NCI-H526 treated with DMSO at 0.1 percent for 48 hours (cell line): ENCODE data around the gene CCDC14.
"Not testable (repeated sequence)": the region's sequence is repeated elsewhere in the genome, so short reads cannot be mapped to it uniquely, and the experiment has no call there.

Experiments
- DNase-seq: peaks from one replicate; lab custom pipeline; 2025; lab: John Stamatoyannopoulos, UW

Gene CCDC14

DNA sequence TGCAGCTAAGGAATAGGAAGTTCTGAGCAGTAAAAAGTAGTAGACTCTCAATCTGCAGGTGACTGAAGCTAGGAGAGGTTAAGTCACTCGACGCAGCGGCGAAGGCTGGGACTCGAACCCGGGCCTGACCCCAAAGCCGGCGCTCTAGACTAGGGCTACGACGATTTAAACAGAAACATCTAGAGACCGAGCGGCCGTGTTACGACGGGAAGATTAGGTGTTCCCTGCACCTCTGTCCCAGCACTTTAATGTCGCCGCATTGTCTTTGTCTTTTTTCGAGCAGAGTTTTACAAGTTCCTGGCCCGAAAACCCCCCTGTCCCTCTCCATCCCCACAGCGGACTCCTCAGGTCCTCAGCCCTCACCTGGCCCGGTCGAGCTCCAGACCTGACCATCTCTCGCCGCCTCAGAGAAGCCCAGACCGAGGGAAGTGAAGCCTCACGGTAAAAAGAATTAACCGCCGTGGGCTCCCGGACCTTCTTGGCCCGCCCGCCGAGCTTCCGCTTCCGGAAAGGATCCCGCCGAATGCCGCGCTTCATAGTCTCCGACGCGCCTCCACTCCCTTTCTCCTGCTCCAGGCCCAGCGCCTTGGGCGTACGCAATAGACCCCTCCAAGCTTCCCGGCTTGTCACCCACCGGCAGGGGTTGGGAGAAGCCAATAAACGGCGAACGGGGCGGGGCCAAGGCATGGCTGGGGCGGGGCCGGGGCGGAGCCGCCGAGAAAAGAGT is at the start of gene CCDC14:
CCDC14 (minus strand) TSS at position 449 of the 727 bp plus-strand sequence; CDS start at position 393, 56 bp downstream.
- peak; percentile 93 for DNase-seq

DNA sequence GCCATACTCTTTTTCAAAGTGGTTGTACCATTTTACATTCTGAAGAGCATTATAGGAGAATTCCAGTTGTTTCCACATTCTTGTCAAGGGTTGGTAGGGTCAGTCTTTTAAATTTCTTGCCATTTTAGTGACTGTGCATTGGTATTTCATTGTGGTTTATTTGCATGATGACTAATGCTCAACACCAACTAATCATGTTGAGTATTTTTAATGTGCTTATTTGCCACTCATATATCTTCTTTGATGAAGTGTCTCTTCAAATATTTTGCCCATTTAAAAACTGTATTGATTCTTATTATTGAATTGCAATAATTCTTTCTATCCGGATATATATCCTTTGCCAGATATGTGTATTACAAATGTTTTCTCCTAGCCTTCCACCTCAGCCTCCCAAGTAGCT is 47.3 kb upstream of the CCDC14 start:
- not testable (repeated sequence) for DNase-seq

- no peak for DNase-seq
Observed at GRCh38 chr3:124007186-124007585, 46.2 kb upstream of the CCDC14 start.

- peak; percentile 87 for DNase-seq
Observed at GRCh38 chr3:124002405-124003079, 41.5 kb upstream of the CCDC14 start.

DNA sequence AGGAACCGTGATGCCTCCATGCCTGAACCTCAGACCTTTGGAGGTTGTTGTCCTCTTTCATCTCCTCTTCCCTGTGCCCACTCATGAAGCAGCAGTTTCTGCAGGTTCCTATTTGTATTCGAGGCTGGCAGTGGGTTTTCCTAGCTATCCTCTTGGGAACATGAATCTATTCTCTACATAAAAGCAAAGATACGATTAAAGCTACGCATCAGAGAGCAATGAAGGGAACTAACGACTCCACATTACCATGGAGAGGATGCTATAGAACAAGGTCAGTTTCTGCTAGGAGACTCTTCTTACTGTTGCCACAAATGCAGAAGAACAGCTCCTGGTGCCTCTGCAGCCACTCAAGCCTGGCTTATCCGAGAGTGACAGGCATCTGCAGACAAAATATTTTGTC is 40.3 kb upstream of the CCDC14 start:
- DNase-seq, result not testable (repeated sequence)

GRCh38 chr3:123997543-123997942 is 36.5 kb upstream of the CCDC14 start:
- DNase-seq, result no peak

DNA sequence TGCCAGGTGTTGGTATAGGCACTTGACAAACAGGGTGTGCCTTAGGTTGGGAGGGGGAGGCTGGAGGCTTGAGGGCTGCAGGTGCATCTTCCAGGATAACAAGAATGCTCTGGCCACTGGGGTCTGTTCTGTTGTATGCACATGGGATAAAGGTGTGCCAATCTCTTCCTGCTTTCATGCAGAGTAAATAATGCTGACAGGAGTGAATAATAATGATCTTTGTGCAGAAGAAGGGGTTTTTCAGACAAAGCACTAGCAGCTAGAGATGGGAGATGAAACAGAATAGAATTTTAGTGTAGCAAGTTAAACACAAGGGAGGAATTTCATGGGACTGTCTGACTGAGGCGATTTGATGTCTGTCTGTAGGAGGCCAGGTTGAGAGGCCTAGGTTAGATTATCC is 32.8 kb upstream of the CCDC14 start:
- DNase-seq, result no peak

DNA sequence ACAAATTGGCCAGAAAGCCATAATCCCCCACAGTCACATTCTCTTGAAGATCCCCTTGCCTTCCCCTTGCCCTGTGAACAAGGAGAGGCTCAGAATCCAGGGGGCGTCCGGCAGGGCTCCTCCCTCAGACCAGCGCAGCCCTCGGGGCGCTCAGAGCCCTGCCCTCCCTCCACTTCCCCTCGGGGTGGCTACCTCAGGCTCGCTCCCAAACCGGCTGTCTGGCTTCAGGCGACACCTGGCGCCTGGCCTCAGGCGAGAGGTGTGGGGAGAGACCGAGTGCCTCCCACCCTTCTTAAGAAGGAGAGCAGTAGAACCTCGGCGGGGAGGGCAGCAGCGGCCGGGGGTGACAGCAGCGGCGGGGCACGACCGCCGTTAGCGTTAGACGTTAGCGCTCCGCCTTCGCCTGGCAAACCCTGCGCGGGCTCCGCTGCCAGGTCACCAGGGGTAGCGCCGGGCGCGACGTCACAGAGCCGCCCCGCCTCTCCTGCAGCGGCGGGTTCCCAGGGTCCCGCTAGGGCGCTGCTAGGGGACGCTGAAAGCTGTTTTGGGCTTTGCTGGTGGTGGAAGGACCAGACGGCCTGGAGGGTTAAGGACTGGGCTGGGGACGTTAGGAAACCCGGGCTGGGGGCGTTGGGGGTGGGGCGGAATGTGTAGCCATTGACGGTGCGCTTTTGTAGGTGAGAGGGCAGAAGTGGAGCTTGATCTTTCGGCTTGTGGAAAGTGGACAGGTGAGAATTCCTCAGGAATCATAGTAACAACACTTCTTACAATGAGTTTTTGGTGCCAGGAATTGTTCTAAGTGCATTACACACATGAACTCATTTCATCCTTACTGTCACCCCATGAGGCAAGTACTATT is 30.9 kb upstream of the CCDC14 start, which contains the start of gene ROPN1:
ROPN1 (minus strand) TSS at position 395 of the 859 bp plus-strand sequence. CDS start 11,643 bp downstream, outside the sequence.
- not testable (repeated sequence) for DNase-seq

DNA sequence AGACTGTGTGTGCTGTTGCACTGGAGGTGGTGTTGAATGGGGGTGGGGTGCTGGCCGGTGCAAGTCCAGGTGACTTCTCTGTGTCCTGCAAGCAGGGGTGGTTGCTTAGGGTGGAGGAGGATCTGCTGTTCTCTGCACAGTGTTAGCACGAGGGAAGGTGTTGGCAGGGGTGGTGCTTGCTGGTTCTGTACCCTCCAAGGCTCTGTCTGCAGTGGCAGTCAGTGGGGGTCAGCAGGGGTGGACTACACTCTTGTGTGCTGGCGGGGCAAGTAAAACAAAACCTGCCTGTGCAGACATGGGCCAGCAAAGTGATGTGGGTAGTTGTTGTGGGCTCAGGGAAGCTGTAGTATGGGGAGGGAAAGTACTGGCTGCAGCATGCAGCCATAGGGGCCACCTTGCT is 25.4 kb upstream of the CCDC14 start:
- no peak for DNase-seq

- no peak for DNase-seq
Observed at GRCh38 chr3:123984957-123985356, 23.9 kb upstream of the CCDC14 start.

DNA sequence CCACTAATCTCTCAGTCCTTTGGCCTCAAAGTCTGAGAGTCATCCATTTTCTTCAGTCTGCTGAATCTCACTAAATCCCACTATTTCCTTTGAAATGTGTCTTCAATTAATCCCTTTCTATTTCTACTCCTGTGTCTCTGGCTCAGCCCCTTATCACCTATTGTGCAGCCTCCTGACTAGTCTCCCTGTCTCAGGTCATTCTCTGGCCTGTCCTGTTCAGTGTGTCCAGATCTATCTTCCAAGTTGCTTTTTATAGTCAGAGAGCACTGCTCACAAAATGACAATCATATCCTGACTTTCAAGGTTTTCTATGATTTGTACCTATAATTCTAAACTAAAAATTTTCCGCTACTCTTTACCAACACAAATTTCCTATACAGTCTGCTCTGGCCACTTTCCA is 23.3 kb upstream of the CCDC14 start:
- no peak for DNase-seq

DNA sequence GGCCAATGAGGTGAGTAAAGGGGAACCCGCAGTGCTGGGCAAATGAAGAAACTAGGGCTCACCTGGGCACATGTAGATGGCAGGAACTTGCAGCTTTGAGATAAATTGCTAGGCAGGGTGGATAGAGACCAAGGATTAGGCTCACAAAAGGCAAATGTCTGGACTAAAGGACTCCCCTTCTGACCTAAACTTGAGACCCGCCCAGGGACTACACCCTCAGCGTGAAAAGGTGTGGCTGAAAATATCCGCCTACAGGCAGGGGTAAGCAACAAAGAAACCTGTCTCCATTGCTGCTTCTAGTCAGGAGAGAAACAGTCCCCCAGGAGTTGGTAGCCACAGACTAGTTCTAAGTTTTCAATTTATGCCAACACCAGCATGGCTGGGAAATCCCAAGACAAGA is 20.3 kb upstream of the CCDC14 start:
- DNase-seq, result not testable (repeated sequence)

DNA sequence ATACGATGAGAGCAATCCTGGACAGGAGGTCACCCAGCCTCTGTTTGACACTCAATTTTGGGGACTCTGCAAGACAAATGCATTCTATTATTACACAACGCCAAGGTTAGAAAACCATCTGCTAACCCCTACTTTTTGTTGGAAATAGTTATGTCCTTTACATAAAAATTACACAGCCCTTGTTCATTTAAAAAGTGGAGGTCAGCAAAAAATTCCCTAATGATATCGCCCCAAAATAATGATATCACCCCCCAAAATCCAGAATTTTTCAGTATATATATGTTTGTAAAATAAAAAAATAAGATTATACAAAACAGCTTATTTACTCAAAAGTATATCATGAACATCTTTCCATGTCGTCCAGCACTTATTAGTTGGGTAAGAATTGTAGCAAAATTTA is 19.5 kb upstream of the CCDC14 start:
- no peak for DNase-seq

DNA sequence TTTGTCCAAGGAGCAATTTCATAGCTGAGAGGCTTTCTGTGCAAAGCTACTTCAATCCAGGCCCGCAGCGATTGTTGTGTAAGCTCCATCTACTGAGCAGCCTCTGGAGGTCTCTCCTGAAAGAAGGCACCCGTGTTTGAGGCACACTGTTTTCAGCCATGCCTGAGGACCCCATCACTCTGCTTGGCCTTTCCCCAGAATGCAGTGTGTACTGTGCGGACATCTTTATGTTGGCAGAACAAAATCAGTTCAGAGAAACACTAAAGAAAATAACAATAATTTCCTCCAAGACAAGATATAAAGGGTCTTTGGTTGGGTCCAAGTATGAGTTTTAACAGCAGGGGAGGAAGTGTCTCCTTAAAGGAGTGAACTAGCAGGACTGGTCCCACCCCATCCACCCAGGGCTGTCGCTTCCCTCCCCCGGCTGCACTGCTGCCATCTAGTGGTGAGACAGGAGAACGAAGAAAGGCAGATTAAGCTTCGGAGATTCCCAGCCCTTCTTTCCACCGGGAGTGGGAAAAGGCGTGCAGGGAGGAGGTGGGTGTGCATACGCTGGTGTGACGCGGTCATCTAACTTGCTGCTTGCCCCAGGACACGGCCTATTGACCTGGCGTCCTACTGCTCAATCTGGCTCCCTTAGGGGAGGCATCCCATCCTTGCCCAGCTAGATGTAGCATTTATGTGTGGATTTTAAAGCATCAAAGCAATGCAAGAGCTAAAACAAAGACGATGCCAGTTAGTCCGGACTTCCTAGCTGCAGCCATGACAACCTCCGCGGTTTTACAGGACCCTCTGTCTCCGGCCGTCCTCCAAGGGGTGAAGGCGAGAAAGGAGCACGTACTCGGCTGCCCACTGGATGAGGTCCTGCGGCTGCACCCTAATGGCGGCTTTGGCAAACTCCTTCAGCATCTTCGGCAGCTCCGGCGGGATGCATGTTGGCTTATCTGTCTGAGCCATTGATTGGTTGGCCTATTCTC is 18.8 kb upstream of the CCDC14 start:
- peak; percentile 39 for DNase-seq

DNA sequence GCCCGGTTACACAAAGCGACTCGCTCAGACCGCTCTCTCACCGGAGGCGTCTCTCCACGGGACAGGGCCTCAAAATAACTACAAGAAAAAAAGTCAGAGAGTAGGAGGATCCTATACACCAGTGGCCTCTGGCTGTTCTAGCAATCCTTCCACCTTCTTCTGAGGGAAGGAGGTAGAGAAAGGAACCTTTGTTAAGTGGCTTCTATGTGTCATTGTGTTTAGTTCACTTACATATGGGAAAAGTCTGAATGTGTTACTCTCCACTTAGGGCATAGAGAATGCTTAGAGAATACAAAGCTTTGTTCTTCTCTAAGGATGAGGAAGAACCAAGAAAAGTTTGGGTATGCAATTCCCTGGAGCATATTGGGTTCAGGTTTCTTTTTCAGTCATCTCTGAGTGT is 15.9 kb upstream of the CCDC14 start:
- DNase-seq, result not testable (repeated sequence)

- DNase-seq, result not testable (repeated sequence)
Observed at GRCh38 chr3:123976181-123976898, 15.3 kb upstream of the CCDC14 start.

DNA sequence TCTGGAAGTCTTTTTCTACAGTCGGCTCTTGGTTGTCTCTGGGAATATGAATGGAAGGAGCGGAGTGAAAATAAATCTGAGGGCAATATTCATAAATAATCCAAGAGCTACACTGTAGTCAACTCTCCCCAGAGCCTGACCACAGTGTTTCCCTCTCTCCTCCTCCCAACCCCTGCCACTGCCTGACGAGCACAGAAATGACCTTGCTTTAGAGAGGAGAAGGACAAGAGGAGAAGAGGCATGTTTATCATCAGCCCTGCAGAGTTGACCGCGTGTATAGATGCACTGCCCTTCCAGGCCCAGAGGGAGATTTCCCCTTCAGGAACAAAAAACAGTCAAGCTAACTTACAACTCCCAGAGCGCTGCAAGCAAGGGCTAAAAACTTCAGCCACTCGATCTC is 14.0 kb upstream of the CCDC14 start:
- DNase-seq, result not testable (repeated sequence)

DNA sequence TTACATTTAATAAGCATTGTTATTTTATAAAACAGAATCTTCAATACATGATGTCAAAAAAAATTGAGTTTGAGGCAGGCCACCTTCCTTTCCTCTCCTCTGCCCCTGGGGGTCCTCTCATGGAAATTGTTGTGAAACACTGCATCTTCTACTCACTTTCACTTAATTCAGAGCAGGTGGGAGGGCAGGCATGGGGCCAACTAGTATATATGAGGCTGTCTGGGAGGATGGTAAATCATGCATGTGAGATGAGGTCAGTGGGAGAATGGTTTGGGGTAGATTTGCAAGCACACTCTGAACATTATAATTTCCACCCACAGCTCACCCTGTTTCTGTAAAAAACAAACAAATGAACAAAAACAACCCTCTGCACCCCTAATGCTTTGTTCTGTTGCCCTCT is 10.4 kb upstream of the CCDC14 start:
- DNase-seq, result no peak

GRCh38 chr3:123967260-123967659 is 6.2 kb upstream of the CCDC14 start:
- not testable (repeated sequence) for DNase-seq

GRCh38 chr3:123966799-123967198 is 5.8 kb upstream of the CCDC14 start:
- DNase-seq, result not testable (repeated sequence)
